GM12878 (cell line): Measurements from ENCODE around the gene KRTAP12-4. TPM values are rescaled to one million over a fixed set of nuclear protein-coding genes. Genes with fewer than 3 reads are reported as not detected.

Source experiments
- ATAC-seq: fragments of 200-7000 bp; cut with Tn5 transposase; 3 replicates; pipeline ENCODE4 v1.9.1; 2020; ENCODE audit warnings: mild to moderate bottlenecking, moderate library complexity
- BruUV-seq: library from RNA; stranded (reverse); fragments of 400-500 nt; replicated peaks from 2 replicates; lab custom pipeline; 2021; lab: Mats Ljungman, UMichigan
- CTCF ChIA-PET: fragments of 300-600 bp; sonication (Branson Sonifier 250); formaldehyde crosslinking; extraction: SDS; loops from one replicate; lab custom pipeline; 2021; ENCODE audit warnings: inconsistent platforms; lab: Yijun Ruan, JAX
- POLR2A ChIA-PET: fragments of 350-600 bp; formaldehyde crosslinking; extraction: SDS; loops from one replicate; lab custom pipeline; 2021; ENCODE audit warnings: inconsistent platforms; lab: Charles Lee
- RAD21 ChIA-PET: fragments of 300-600 bp; sonication (Branson Sonifier 250); formaldehyde crosslinking; loops from one replicate; lab custom pipeline; 2023; ENCODE audit warnings: antibody characterized with exemption; ENCODE audit not compliant: unreplicated experiment; lab: Charles Lee
- SMC1A ChIA-PET: fragments of 300-600 bp; sonication (Branson Sonifier 250); formaldehyde crosslinking; loops from one replicate; lab custom pipeline; 2023; ENCODE audit not compliant: unreplicated experiment, uncharacterized antibody; lab: Charles Lee
- DNase-seq: peaks from one replicate; pipeline ENCODE4 v3.0.0-alpha.2; 2011; ENCODE audit warnings: low read depth, low spot score
- FAIRE-seq: peaks from 3 replicates; lab custom pipeline; 2011; peaks lifted over from hg19 to GRCh38; lab: Jason Lieb, UNC
- H2AFZ ChIP-seq: 2 replicates; pipeline ENCODE4 v1.6.0; 2011; ENCODE audit warnings: low read depth, low read length, control low read depth; ENCODE audit not compliant: control insufficient read depth
- H3K27ac ChIP-seq: 2 replicates; pipeline ENCODE4 v1.5.1; 2011; ENCODE audit warnings: control low read depth; ENCODE audit not compliant: control insufficient read depth, insufficient read depth
- H3K27me3 ChIP-seq, 2 experiments: replicated peaks in 1 of 2; 2 replicates each; pipeline versions ENCODE4 v1.6.0 to v1.6.1; 2011; ENCODE audit warnings: low read length in 1 of 2; ENCODE audit not compliant: control insufficient read depth in 2 of 2, insufficient read depth in 2 of 2
- H3K36me3 ChIP-seq, 2 experiments: 2 replicates each; pipeline ENCODE4 v1.5.1; 2011; ENCODE audit warnings: low read length in 1 of 2; ENCODE audit not compliant: control insufficient read depth in 2 of 2, insufficient read depth in 2 of 2
- H3K4me1 ChIP-seq: 2 replicates; pipeline ENCODE4 v1.6.1; 2011; ENCODE audit warnings: mild to moderate bottlenecking, low read length, moderate library complexity, mixed read lengths; ENCODE audit not compliant: control insufficient read depth, insufficient read depth
- H3K4me2 ChIP-seq: 2 replicates; pipeline ENCODE4 v1.6.0; 2011; ENCODE audit warnings: control low read depth; ENCODE audit not compliant: control insufficient read depth, insufficient read depth
- H3K4me3 ChIP-seq: fragments of 200-600 bp; sonication (generic); 2 replicates; pipeline ENCODE4 v1.5.1; 2016
- H3K79me2 ChIP-seq: 2 replicates; pipeline ENCODE4 v1.6.0; 2011; ENCODE audit warnings: low read length; ENCODE audit not compliant: control insufficient read depth, insufficient read depth
- H3K9ac ChIP-seq: 2 replicates; pipeline ENCODE4 v1.8.0; 2011; ENCODE audit warnings: low read length, control low read depth, mixed read lengths; ENCODE audit not compliant: control insufficient read depth, insufficient read depth
- H3K9me3 ChIP-seq: replicated peaks from 3 replicates; pipeline ENCODE4 v1.5.1; 2011; ENCODE audit warnings: mild to moderate bottlenecking, low read length; ENCODE audit not compliant: control insufficient read depth, insufficient read depth
- H4K20me1 ChIP-seq: 2 replicates; pipeline ENCODE4 v1.6.0; 2011; ENCODE audit not compliant: control insufficient read depth, insufficient read depth
- ATF2 ChIP-seq: IDR thresholded peaks from 2 replicates; pipeline ENCODE4 v1.6.1; 2012; ENCODE audit warnings: low read length, inconsistent platforms
- FOXM1 ChIP-seq: IDR thresholded peaks from 2 replicates; pipeline ENCODE4 v1.6.1; 2012; ENCODE audit warnings: low read depth, mild to moderate bottlenecking, inconsistent platforms, low read length, moderate library complexity
- IRF3 ChIP-seq: fragments of 450-650 bp; IDR thresholded peaks from 2 replicates; pipeline ENCODE4 v1.6.1; 2014; ENCODE audit warnings: mild to moderate bottlenecking
- MLLT1 ChIP-seq: fragments of 450-650 bp; IDR thresholded peaks from 2 replicates; pipeline ENCODE4 v1.6.1; 2016; ENCODE audit warnings: mild to moderate bottlenecking
- NFYA ChIP-seq: IDR thresholded peaks from 2 replicates; pipeline ENCODE4 v1.6.1; 2011; ENCODE audit warnings: low read depth, mild to moderate bottlenecking, low read length, improper control_type of control experiment, borderline replicate concordance
- RELB ChIP-seq: fragments of 450-650 bp; IDR thresholded peaks from 2 replicates; pipeline ENCODE4 v1.6.1; 2017; ENCODE audit warnings: low read depth, mild to moderate bottlenecking, moderate library complexity
- SMAD1 ChIP-seq: fragments of 450-650 bp; IDR thresholded peaks from 2 replicates; pipeline ENCODE4 v1.6.1; 2018; ENCODE audit warnings: mild to moderate bottlenecking, low read depth; ENCODE audit not compliant: partially characterized antibody
- SMAD5 ChIP-seq: IDR thresholded peaks from 2 replicates; pipeline ENCODE4 v1.6.1; 2016; ENCODE audit warnings: antibody characterized with exemption, low read depth
- ZBTB40 ChIP-seq: fragments of 450-650 bp; IDR thresholded peaks from 2 replicates; pipeline ENCODE4 v1.6.1; 2016; ENCODE audit warnings: mild to moderate bottlenecking, moderate library complexity, borderline replicate concordance
- ZNF384 ChIP-seq: IDR thresholded peaks from 2 replicates; pipeline ENCODE4 v1.6.1; 2012; ENCODE audit warnings: low read depth, mild to moderate bottlenecking, low read length, improper control_type of control experiment, borderline replicate concordance
- WGBS: methylation state at CpG from one replicate; pipeline ENCODE4 v1.1.6; 2016; ENCODE audit warnings: low lambda C conversion rate; ENCODE audit not compliant: insufficient replicate concordance, insufficient coverage; ENCODE audit errors: missing lambda C conversion rate; 5-methylcytosine and 5-hydroxymethylcytosine counted together
- in situ Hi-C: fragments of 300-500 bp; cut with MboI; formaldehyde crosslinking; loops from 9 replicates; pipeline ENCODE4 v1.14.3; 2018; ENCODE audit warnings: mixed read lengths
- intact Hi-C: fragments of 100-400 bp; cut with micrococcal nuclease; formaldehyde crosslinking; loops from one replicate; pipeline ENCODE4 v1.14.2; 2022; ENCODE audit not compliant: unreplicated experiment
- polyA plus RNA-seq, 11 experiments: library from polyadenylated mRNA; depleted of rRNA in 4 of 11; unstranded in 6 of 11; stranded (reverse) in 5 of 11; fragments of >200 nt; fragmentation: Nextera tagmentation in 4 of 11; fragmentation: Illumina TruSeq in 1 of 11; extraction: Ambion mirVana in 4 of 11; extraction: Trizol in 1 of 11; gene quantifications; 1 replicate in 1 of 11; 2 replicates in 10 of 11; pipeline versions ENCODE4 v1.2.1 to v1.2.3, GENCODE V29; 2011 to 2016; ENCODE audit warnings: inconsistent platforms in 2 of 11, missing spikeins in 2 of 11, low read depth in 1 of 11
- total RNA-seq, 4 experiments: library from RNA; depleted of rRNA in 3 of 4; stranded (reverse); fragments of >200 nt in 3 of 4; fragmentation: Illumina TruSeq in 1 of 4; extraction: Trizol in 1 of 4; gene quantifications; 2 replicates each; pipeline versions ENCODE4 v1.2.1 to v1.2.3, GENCODE V29; 2013 to 2021

Gene KRTAP12-4
- total and polyA plus RNA-seq, 10 of the 15 experiments (the other 5 are each of a cell fraction or from before 2014, with no cell fraction given), result not detected

GRCh38 chr21:44613386-44614155, 40.9 kb downstream of the KRTAP12-4 start:
- H3K36me3 ChIP-seq, result no peaks in the 10 kb centered on the region
- ChIA-PET POLR2A (no interaction called here), CTCF (no interaction called here), SMC1A (no interaction called here), RAD21 (no interaction called here)
- 64% methylated on average over 23 of the region's 26 CpGs for WGBS
- FAIRE-seq (no peak), ATAC-seq (no peak), DNase-seq (no peak)
- no peak overlapping the region for H3K4me2 ChIP-seq
- H3K27me3 ChIP-seq, result no peaks in the 10 kb centered on the region
- no peak overlapping the region for H2AFZ ChIP-seq
- H3K79me2 ChIP-seq, result no peaks in the 10 kb centered on the region
- H3K27ac ChIP-seq, result no peak overlapping the region
- no peaks in the 10 kb centered on the region for H4K20me1 ChIP-seq
- in situ Hi-C loops (no loop called here), intact Hi-C loops (no loop called here)
- H3K9ac ChIP-seq, result no peak overlapping the region
- H3K9me3 ChIP-seq, result peaks cover 2% of the 10 kb centered on the region; the same call in 1 of the 3 replicates
- no peak overlapping the region for H3K4me3 ChIP-seq
- no TSS peak for BruUV-seq
- no peaks in the 10 kb centered on the region for H3K4me1 ChIP-seq
- TF ChIP-seq MLLT1 (no peak), ATF2 (no peak), FOXM1 (no peak), RELB (no peak), SMAD1 (no peak), SMAD5 (no peak), ZBTB40 (no peak), ZNF384 (no peak), NFYA (no peak), IRF3 (no peak)
